HepG2 (cell line): Measurements from ENCODE around the gene OPTN. TPM values are rescaled to one million over a fixed set of nuclear protein-coding genes. Genes with fewer than 3 reads are reported as not detected.

ENCODE experiments used
- ATAC-seq: fragments of 200-7000 bp; cut with Tn5 transposase; 3 replicates; pipeline ENCODE4 v1.9.1; 2020; ENCODE audit warnings: mild to moderate bottlenecking, moderate library complexity
- BruUV-seq: library from RNA; stranded (reverse); fragments of 400-500 nt; replicated peaks from 2 replicates; lab custom pipeline; 2021; lab: Mats Ljungman, UMichigan
- CTCF ChIA-PET: fragments of 300-600 bp; formaldehyde crosslinking; extraction: SDS; loops from one replicate; lab custom pipeline; 2021; ENCODE audit warnings: low total read pairs, inconsistent platforms, low intra/inter-chr PET ratio; lab: Yijun Ruan, JAX
- POLR2A ChIA-PET: fragments of 350-600 bp; sonication (Branson Sonifier 250); formaldehyde crosslinking; loops from one replicate; lab custom pipeline; 2020; ENCODE audit warnings: antibody characterized with exemption, inconsistent platforms; lab: Yijun Ruan, JAX
- DNase-seq: peaks from one replicate; pipeline ENCODE4 v3.0.0-alpha.2; 2015; ENCODE audit warnings: low spot score
- FAIRE-seq: peaks from 3 replicates; lab custom pipeline; 2011; peaks lifted over from hg19 to GRCh38; lab: Jason Lieb, UNC
- H2AFZ ChIP-seq: one replicate; pipeline ENCODE4 v1.6.1; 2011; ENCODE audit warnings: low read length, inconsistent platforms
- H3K27ac ChIP-seq: fragments of 300-600 bp; 3 replicates; pipeline ENCODE4 v1.8.0; 2011; ENCODE audit warnings: mixed run types, mild to moderate bottlenecking, mixed read lengths, low read length, inconsistent platforms; ENCODE audit not compliant: insufficient read depth; ENCODE audit errors: extremely low read length
- H3K27me3 ChIP-seq, 2 experiments: fragments of 200-600 bp in 1 of 2; 2 replicates in 1 of 2; 3 replicates in 1 of 2; pipeline versions ENCODE4 v1.6.0 to v1.8.0; 2011; ENCODE audit warnings: low read length in 2 of 2, mild to moderate bottlenecking in 2 of 2, moderate library complexity in 2 of 2, inconsistent platforms in 1 of 2; ENCODE audit not compliant: insufficient read depth in 2 of 2, control insufficient read depth in 1 of 2
- H3K36me3 ChIP-seq, 2 experiments: fragments of 200-600 bp in 1 of 2; replicated peaks in 1 of 2; 2 replicates in 1 of 2; 3 replicates in 1 of 2; pipeline versions ENCODE4 v1.5.1 to v1.8.0; 2011; ENCODE audit warnings: low read length in 2 of 2, inconsistent platforms in 1 of 2; ENCODE audit not compliant: insufficient read depth in 2 of 2, control insufficient read depth in 1 of 2
- H3K4me1 ChIP-seq: 2 replicates; pipeline ENCODE4 v1.5.1; 2012; ENCODE audit warnings: low read length, inconsistent platforms; ENCODE audit not compliant: insufficient read depth
- H3K4me2 ChIP-seq: 2 replicates; pipeline ENCODE4 v1.6.0; 2011; ENCODE audit warnings: low read depth, low read length, inconsistent platforms
- H3K4me3 ChIP-seq, 3 experiments: fragments of 200-600 bp in 1 of 3; sonication (generic), shearing (Covaris generic) in 1 of 3; replicated peaks in 1 of 3; 2 replicates each; pipeline ENCODE4 v1.5.1; 2011 to 2016; ENCODE audit warnings: low read length in 3 of 3, inconsistent platforms in 2 of 3, low read depth in 2 of 3, mild to moderate bottlenecking in 2 of 3, control low read depth in 1 of 3, mixed read lengths in 1 of 3; ENCODE audit not compliant: insufficient read depth in 1 of 3
- H3K79me2 ChIP-seq: one replicate; pipeline ENCODE4 v1.6.1; 2011; ENCODE audit warnings: low read length, inconsistent platforms; ENCODE audit not compliant: insufficient read depth
- H3K9ac ChIP-seq: 2 replicates; pipeline ENCODE4 v1.6.0; 2011; ENCODE audit warnings: mild to moderate bottlenecking, low read depth, low read length, inconsistent platforms; ENCODE audit not compliant: insufficient read depth
- H3K9me3 ChIP-seq: 2 replicates; pipeline ENCODE4 v1.5.1; 2012; ENCODE audit warnings: mild to moderate bottlenecking, low read length
- H4K20me1 ChIP-seq: 2 replicates; pipeline ENCODE4 v1.6.0; 2011; ENCODE audit warnings: inconsistent platforms, mild to moderate bottlenecking, low read length, moderate library complexity; ENCODE audit not compliant: insufficient read depth
- CBFB ChIP-seq: sonication (generic); formaldehyde crosslinking; IDR thresholded peaks from 2 replicates; pipeline ENCODE4 v1.4.0; 2020; ENCODE audit warnings: missing genetic modification reagents
- CREB1 ChIP-seq, 2 experiments: fragments of 450-650 bp in 1 of 2; IDR thresholded peaks; 2 replicates each; pipeline ENCODE4 v1.6.1; 2016 to 2017; ENCODE audit warnings: control low read depth in 1 of 2, mild to moderate bottlenecking in 1 of 2, missing compliant biosample characterization in 1 of 2, missing genetic modification characterization in 1 of 2
- DNMT3B ChIP-seq: conservative IDR thresholded peaks from 2 replicates; pipeline ENCODE4 v1.6.1; 2016; ENCODE audit warnings: missing biosample characterization, control low read depth
- HMGXB3 ChIP-seq: sonication (generic); formaldehyde crosslinking; IDR thresholded peaks from 2 replicates; pipeline ENCODE4 v1.4.0; 2020; ENCODE audit warnings: missing genetic modification reagents, borderline replicate concordance
- IRF1 ChIP-seq: sonication (generic); formaldehyde crosslinking; IDR thresholded peaks from 2 replicates; pipeline ENCODE4 v1.4.0; 2020; ENCODE audit warnings: low read depth, mild to moderate bottlenecking, missing genetic modification reagents
- MTA3 ChIP-seq: sonication (generic); formaldehyde crosslinking; IDR thresholded peaks from 2 replicates; pipeline ENCODE4 v1.4.0; 2020; ENCODE audit warnings: missing genetic modification reagents
- NR1H2 ChIP-seq: sonication (generic); formaldehyde crosslinking; IDR thresholded peaks from 2 replicates; pipeline ENCODE4 v1.8.1; 2022; ENCODE audit warnings: low read depth, missing genetic modification reagents, borderline replicate concordance
- SP1 ChIP-seq, 2 experiments: fragments of 450-650 bp in 1 of 2; sonication (generic) in 1 of 2; formaldehyde crosslinking in 1 of 2; IDR thresholded peaks; 2 replicates each; pipeline versions ENCODE4 v1.4.0 to v1.6.1; 2016 to 2020; ENCODE audit warnings: missing genetic modification reagents in 1 of 2
- ZBTB7B ChIP-seq: sonication (generic); formaldehyde crosslinking; IDR thresholded peaks from 2 replicates; pipeline ENCODE4 v1.4.0; 2020; ENCODE audit warnings: missing genetic modification reagents
- ZEB1 ChIP-seq: IDR thresholded peaks from 2 replicates; pipeline ENCODE4 v1.6.1; 2012; ENCODE audit warnings: mild to moderate bottlenecking, low read depth, inconsistent platforms; ENCODE audit not compliant: insufficient replicate concordance
- ZNF264 ChIP-seq: sonication (generic); formaldehyde crosslinking; IDR thresholded peaks from 2 replicates; pipeline ENCODE4 v1.4.0; 2020; ENCODE audit warnings: missing genetic modification reagents
- ZNF296 ChIP-seq: sonication (generic); formaldehyde crosslinking; conservative IDR thresholded peaks from 2 replicates; pipeline ENCODE4 v1.5.0; 2020; ENCODE audit warnings: mild to moderate bottlenecking, missing genetic modification reagents
- ZNF382 ChIP-seq: sonication (generic); formaldehyde crosslinking; IDR thresholded peaks from 2 replicates; pipeline ENCODE4 v1.5.0; 2020; ENCODE audit warnings: missing genetic modification reagents, mild to moderate bottlenecking, borderline replicate concordance
- WGBS: methylation state at CpG from one replicate; pipeline ENCODE4 v1.1.6; 2017; ENCODE audit warnings: low lambda C conversion rate; 5-methylcytosine and 5-hydroxymethylcytosine counted together
- in situ Hi-C: cut with HindIII; loops from 2 replicates; pipeline ENCODE4 v1.10.0; 2017; ENCODE audit warnings: low pct_unique_long_range_greater_than_20kb; ENCODE audit not compliant: extremely low pct_ligation_motif_present
- intact Hi-C: fragments of 100-400 bp; cut with micrococcal nuclease; formaldehyde crosslinking; loops from one replicate; pipeline ENCODE4 v1.10.0; 2022; ENCODE audit not compliant: unreplicated experiment
- polyA plus RNA-seq, 8 experiments: library from polyadenylated mRNA; depleted of rRNA in 3 of 8; stranded (reverse) in 7 of 8; unstranded in 1 of 8; fragments of >200 nt; fragmentation: Illumina TruSeq in 4 of 8; extraction: Trizol in 4 of 8; gene quantifications; 2 replicates each; pipeline versions ENCODE4 v1.2.1 to v1.2.3, GENCODE V29; 2011 to 2016; ENCODE audit warnings: low read depth in 4 of 8, missing spikeins in 1 of 8, mixed read lengths in 1 of 8; ENCODE audit not compliant: insufficient read depth in 1 of 8
- total RNA-seq, 5 experiments: library from RNA; depleted of rRNA; stranded (reverse); fragments of >200 nt; fragmentation: Illumina TruSeq; extraction: Trizol; gene quantifications; 2 replicates each; pipeline ENCODE4 v1.2.3, GENCODE V29; 2016; ENCODE audit warnings: low read depth in 1 of 5
- TF ChIP-seq, protein P1 (sequence below): sonication (generic); formaldehyde crosslinking; IDR thresholded peaks from 2 replicates; pipeline ENCODE4 v1.9.0; 2022; ENCODE audit warnings: missing genetic modification reagents, mild to moderate bottlenecking, borderline replicate concordance
- TF ChIP-seq, protein P2 (sequence below): IDR thresholded peaks from 2 replicates; pipeline ENCODE4 v1.6.1; 2016; ENCODE audit warnings: low read depth, borderline replicate concordance

Gene OPTN
- total and polyA plus RNA-seq, 2 of the 13 experiments (the other 11 are each of a cell fraction or from before 2014, with no cell fraction given): 13.4 to 46.6 TPM

DNA sequence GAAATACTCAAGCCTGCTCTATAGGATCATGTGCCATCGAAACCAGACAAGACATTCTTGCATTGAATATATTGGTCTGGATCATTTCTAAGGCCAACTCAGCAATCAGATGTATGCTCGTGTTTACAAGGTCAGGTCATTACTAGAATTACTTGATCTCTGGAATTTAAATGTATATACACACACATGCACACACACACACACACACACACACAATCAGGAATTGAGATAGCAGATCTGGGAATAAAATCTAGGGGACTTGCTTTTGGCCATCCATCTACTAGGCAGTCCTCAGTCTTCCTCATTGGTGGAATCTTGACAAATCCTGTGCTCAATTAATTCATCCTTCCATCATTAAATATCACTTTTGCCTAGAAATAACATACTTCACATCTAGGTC lies 3.6 kb downstream of the OPTN start (continued):
- TF ChIP-seq HMGXB3 (CRISPR knock-in tag): no peak
- no peak for TF ChIP-seq MTA3
- TF ChIP-seq, protein P1, sequence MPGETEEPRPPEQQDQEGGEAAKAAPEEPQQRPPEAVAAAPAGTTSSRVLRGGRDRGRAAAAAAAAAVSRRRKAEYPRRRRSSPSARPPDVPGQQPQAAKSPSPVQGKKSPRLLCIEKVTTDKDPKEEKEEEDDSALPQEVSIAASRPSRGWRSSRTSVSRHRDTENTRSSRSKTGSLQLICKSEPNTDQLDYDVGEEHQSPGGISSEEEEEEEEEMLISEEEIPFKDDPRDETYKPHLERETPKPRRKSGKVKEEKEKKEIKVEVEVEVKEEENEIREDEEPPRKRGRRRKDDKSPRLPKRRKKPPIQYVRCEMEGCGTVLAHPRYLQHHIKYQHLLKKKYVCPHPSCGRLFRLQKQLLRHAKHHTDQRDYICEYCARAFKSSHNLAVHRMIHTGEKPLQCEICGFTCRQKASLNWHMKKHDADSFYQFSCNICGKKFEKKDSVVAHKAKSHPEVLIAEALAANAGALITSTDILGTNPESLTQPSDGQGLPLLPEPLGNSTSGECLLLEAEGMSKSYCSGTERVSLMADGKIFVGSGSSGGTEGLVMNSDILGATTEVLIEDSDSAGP (CRISPR knock-in tag): no peak
- TF ChIP-seq NR1H2 (CRISPR knock-in tag): no peak
- TF ChIP-seq DNMT3B: no peak
- no peak for TF ChIP-seq CREB1 (IDR thresholded peaks at IDR 0.05)
- TF ChIP-seq CREB1 (CRISPR knock-in tag; IDR thresholded peaks at IDR 0.05): no peak

GRCh38 chr10:13104697-13105096 lies 4.7 kb downstream of the OPTN start:
- in situ Hi-C loops (no loop called here), intact Hi-C loops (loop anchor here (5.0 to 10.0 kb wide), 2 partner anchors 58 to 170 kb away; partner anchors contain the start of gene MCM10)
- ATAC-seq (no peak), DNase-seq (no peak), FAIRE-seq (no peak)
- peaks cover 64% of the 10 kb centered on the region for H3K4me1 ChIP-seq
- no peak overlapping the region for H3K4me2 ChIP-seq
- no peak overlapping the region for H3K4me3 ChIP-seq
- BruUV-seq: no TSS peak
- no peaks in the 10 kb centered on the region for H3K9me3 ChIP-seq
- H4K20me1 ChIP-seq: no peaks in the 10 kb centered on the region
- WGBS: 98% methylated on average over 14 of the region's 14 CpGs
- CTCF ChIA-PET: no interaction called here
- peaks cover 12% of the 10 kb centered on the region for H3K79me2 ChIP-seq
- H2AFZ ChIP-seq: no peak overlapping the region
- no peaks in the 10 kb centered on the region; a peak in 1 of 5 replicates for H3K27me3 ChIP-seq
- no peak overlapping the region for H3K27ac ChIP-seq
- H3K9ac ChIP-seq: no peak overlapping the region
- POLR2A ChIA-PET: no interaction called here
- H3K36me3 ChIP-seq: no peaks in the 10 kb centered on the region; a peak in 1 of 5 replicates
- no peak for TF ChIP-seq ZEB1
- no peak for TF ChIP-seq ZNF264
- TF ChIP-seq IRF1 (CRISPR knock-in tag): no peak
- TF ChIP-seq CBFB (CRISPR knock-in tag): no peak
- no peak for TF ChIP-seq ZNF296 (CRISPR knock-in tag)
- TF ChIP-seq SP1 (IDR thresholded peaks at IDR 0.05): no peak
- no peak for TF ChIP-seq SP1 (CRISPR knock-in tag; IDR thresholded peaks at IDR 0.05)
- TF ChIP-seq ZNF382 (CRISPR knock-in tag): no peak
- TF ChIP-seq, protein P2, sequence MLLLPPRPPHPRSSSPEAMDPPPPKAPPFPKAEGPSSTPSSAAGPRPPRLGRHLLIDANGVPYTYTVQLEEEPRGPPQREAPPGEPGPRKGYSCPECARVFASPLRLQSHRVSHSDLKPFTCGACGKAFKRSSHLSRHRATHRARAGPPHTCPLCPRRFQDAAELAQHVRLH: no peak
- no peak for TF ChIP-seq ZBTB7B (CRISPR knock-in tag)
